Prostate gland (tissue), 2 donors: ENCODE measurements around the gene FOXE3.

ENCODE experiments used
- POLR2AphosphoS5 ChIP-seq: sonication (generic); formaldehyde crosslinking; IDR thresholded peaks from one replicate; pipeline ENCODE4 v1.6.1; 2017; ENCODE audit warnings: antibody characterized with exemption
- TF ChIP-seq, protein P1 (sequence below), 4 experiments: fragments of 200-600 bp in 2 of 4; fragments of 450-650 bp in 2 of 4; sonication (generic) in 2 of 4; IDR thresholded peaks; 1 replicate in 3 of 4; 2 replicates in 1 of 4; pipeline ENCODE4 v1.5.1; 2016 to 2019; ENCODE audit warnings: antibody characterized with exemption in 4 of 4, mild to moderate bottlenecking in 2 of 4, moderate library complexity in 2 of 4

DNA sequence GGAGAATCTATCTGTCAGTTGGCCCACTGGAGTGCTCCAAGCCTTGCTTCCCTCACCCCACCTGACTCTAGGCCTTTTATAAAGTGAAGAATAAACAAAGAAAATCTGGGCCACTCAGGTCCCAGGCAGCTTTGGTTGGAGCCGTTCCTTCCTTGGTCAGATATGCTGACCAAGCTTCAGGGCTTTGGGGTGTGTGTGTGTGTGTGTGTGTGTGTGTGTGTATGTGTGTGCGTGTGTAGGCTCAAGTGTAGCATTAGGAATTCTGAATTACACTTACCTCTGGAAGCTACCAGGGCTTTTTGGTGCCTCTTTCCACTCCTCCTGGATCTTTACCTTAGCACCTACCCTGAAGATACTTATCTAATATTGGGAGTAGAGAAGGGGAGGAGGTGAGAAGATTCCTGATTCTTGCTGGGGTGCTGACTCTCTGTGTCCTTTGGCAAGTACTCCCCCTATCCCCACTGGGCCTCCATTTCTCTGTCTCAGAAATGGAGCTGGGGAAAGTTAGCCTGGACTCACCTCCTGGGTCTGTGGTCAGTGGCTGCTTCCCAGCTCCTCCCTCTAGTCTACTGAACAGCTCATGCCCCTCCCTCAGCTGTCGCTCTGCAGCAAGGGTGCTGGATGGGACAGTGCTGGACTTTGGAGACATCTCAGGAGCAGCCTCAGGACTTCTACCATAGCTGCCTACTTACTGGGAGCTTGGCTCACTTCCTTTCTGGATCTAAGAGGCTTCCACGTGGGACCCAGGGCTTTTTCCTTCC lies 32.6 kb downstream of the FOXE3 start:
- TF ChIP-seq, protein P1, sequence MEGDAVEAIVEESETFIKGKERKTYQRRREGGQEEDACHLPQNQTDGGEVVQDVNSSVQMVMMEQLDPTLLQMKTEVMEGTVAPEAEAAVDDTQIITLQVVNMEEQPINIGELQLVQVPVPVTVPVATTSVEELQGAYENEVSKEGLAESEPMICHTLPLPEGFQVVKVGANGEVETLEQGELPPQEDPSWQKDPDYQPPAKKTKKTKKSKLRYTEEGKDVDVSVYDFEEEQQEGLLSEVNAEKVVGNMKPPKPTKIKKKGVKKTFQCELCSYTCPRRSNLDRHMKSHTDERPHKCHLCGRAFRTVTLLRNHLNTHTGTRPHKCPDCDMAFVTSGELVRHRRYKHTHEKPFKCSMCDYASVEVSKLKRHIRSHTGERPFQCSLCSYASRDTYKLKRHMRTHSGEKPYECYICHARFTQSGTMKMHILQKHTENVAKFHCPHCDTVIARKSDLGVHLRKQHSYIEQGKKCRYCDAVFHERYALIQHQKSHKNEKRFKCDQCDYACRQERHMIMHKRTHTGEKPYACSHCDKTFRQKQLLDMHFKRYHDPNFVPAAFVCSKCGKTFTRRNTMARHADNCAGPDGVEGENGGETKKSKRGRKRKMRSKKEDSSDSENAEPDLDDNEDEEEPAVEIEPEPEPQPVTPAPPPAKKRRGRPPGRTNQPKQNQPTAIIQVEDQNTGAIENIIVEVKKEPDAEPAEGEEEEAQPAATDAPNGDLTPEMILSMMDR (IDR thresholded peaks at IDR 0.05), result no peak
- no peak for TF ChIP-seq POLR2AphosphoS5
